Hepatocyte (in vitro differentiated cells): ENCODE data around the gene SPTBN5. TPM values are rescaled to one million over a fixed set of nuclear protein-coding genes. Genes with fewer than 3 reads are reported as not detected.

ENCODE experiments used
- DNase-seq: peaks from one replicate; pipeline ENCODE4 v3.0.0-alpha.2; 2016; ENCODE audit warnings: low spot score
- H2AFZ ChIP-seq: fragments of 200-600 bp; sonication (generic); 2 replicates; pipeline ENCODE4 v1.6.0; 2016; ENCODE audit warnings: antibody characterized with exemption, mild to moderate bottlenecking
- H3K27ac ChIP-seq: fragments of 200-600 bp; sonication (generic); 2 replicates; pipeline ENCODE4 v1.5.1; 2016; ENCODE audit warnings: mild to moderate bottlenecking
- H3K27me3 ChIP-seq: fragments of 200-600 bp; sonication (generic); 2 replicates; pipeline ENCODE4 v1.6.1; 2016
- H3K36me3 ChIP-seq: fragments of 200-600 bp; sonication (generic); replicated peaks from 2 replicates; pipeline ENCODE4 v1.5.1; 2016; ENCODE audit warnings: low read depth; ENCODE audit not compliant: insufficient read depth
- H3K4me1 ChIP-seq: fragments of 200-600 bp; sonication (generic); 2 replicates; pipeline ENCODE4 v1.5.1; 2016; ENCODE audit warnings: mild to moderate bottlenecking, moderate library complexity; ENCODE audit not compliant: insufficient read depth
- H3K4me2 ChIP-seq: fragments of 200-600 bp; sonication (generic); 2 replicates; pipeline ENCODE4 v1.6.0; 2016
- H3K4me3 ChIP-seq: fragments of 200-600 bp; sonication (generic); 2 replicates; pipeline ENCODE4 v1.5.1; 2016; ENCODE audit warnings: mild to moderate bottlenecking
- H3K79me2 ChIP-seq: fragments of 200-600 bp; sonication (generic); 2 replicates; pipeline ENCODE4 v1.6.0; 2017; ENCODE audit warnings: mild to moderate bottlenecking
- H3K9me2 ChIP-seq: fragments of 200-600 bp; sonication (generic); replicated peaks from 2 replicates; pipeline ENCODE4 v1.6.0; 2017; ENCODE audit warnings: mild to moderate bottlenecking; ENCODE audit not compliant: insufficient read depth
- H3K9me3 ChIP-seq: fragments of 200-600 bp; sonication (generic); 2 replicates; pipeline ENCODE4 v1.5.1; 2016; ENCODE audit warnings: low read depth, mild to moderate bottlenecking
- H4K20me1 ChIP-seq: fragments of 200-600 bp; sonication (generic); 2 replicates; pipeline ENCODE4 v1.6.0; 2016; ENCODE audit warnings: mild to moderate bottlenecking; ENCODE audit not compliant: insufficient read depth, poor library complexity, severe bottlenecking
- EZH2 ChIP-seq: fragments of 200-600 bp; sonication (generic); IDR thresholded peaks from 2 replicates; pipeline ENCODE4 v1.6.1; 2016; ENCODE audit warnings: antibody characterized with exemption, mild to moderate bottlenecking, borderline replicate concordance
- EZH2phosphoT487 ChIP-seq: fragments of 200-600 bp; sonication (generic); IDR thresholded peaks from one replicate; pipeline ENCODE4 v1.6.1; 2018; ENCODE audit warnings: antibody characterized with exemption, mild to moderate bottlenecking, low read depth, moderate library complexity; ENCODE audit not compliant: unreplicated experiment, severe bottlenecking
- WGBS: methylation state at CpG from one replicate; pipeline ENCODE4 v1.1.6; 2016; ENCODE audit warnings: low lambda C conversion rate; ENCODE audit errors: missing lambda C conversion rate; 5-methylcytosine and 5-hydroxymethylcytosine counted together
- polyA plus RNA-seq: library from polyadenylated mRNA; unstranded; fragments of >200 nt; fragmentation: Nextera tagmentation; extraction: Ambion mirVana; gene quantifications from 2 replicates; pipeline ENCODE4 v1.2.1, GENCODE V29; 2016
- total RNA-seq: library from RNA; depleted of rRNA; stranded (reverse); fragments of >200 nt; gene quantifications from 2 replicates; pipeline ENCODE4 v1.2.3, GENCODE V29; 2014
- TF ChIP-seq, protein P1 (sequence below): fragments of 200-600 bp; sonication (generic); IDR thresholded peaks from 2 replicates; pipeline ENCODE4 v1.5.1; 2016; ENCODE audit warnings: antibody characterized with exemption, mild to moderate bottlenecking; ENCODE audit not compliant: poor library complexity

SPTBN5 gene
- total and polyA plus RNA-seq, 2 experiments from 2014 or later: 1.7 to 1.9 TPM

DNA sequence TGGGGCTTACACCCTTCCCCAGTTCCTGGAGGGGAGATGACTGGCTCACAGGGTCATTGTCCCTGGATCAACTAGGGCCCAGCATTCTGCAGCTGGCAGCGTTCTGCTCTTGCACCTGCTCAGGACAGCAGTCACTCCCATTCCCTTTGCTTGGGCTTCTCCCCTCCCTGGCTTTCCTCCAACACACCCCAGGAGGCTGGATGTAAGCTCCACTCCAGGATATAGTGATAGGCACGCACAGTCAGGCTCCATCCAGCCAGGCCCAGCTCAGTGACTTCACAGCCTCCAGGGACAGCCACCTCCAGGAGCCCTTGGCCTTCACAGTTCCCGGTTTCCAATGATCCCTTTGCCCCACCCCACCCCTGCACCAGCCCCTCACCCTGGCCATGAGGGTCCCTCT, 1.9 kb downstream of the SPTBN5 start:
- 100% methylated on average over 2 of the region's 3 CpGs for WGBS
- Histone ChIP-seq H2AFZ (no peak overlapping the region), H3K27me3 (no peaks in the 10 kb centered on the region), H3K27ac (no peak overlapping the region), H3K4me1 (peaks cover 11% of the 10 kb centered on the region), H3K4me2 (no peak overlapping the region), H3K9me3 (no peaks in the 10 kb centered on the region), H3K9me2 (no peaks in the 10 kb centered on the region), H3K4me3 (no peak overlapping the region), H3K79me2 (no peaks in the 10 kb centered on the region), H3K36me3 (no peaks in the 10 kb centered on the region), H4K20me1 (no peaks in the 10 kb centered on the region)
- DNase-seq: no peak
- TF ChIP-seq, protein P1, sequence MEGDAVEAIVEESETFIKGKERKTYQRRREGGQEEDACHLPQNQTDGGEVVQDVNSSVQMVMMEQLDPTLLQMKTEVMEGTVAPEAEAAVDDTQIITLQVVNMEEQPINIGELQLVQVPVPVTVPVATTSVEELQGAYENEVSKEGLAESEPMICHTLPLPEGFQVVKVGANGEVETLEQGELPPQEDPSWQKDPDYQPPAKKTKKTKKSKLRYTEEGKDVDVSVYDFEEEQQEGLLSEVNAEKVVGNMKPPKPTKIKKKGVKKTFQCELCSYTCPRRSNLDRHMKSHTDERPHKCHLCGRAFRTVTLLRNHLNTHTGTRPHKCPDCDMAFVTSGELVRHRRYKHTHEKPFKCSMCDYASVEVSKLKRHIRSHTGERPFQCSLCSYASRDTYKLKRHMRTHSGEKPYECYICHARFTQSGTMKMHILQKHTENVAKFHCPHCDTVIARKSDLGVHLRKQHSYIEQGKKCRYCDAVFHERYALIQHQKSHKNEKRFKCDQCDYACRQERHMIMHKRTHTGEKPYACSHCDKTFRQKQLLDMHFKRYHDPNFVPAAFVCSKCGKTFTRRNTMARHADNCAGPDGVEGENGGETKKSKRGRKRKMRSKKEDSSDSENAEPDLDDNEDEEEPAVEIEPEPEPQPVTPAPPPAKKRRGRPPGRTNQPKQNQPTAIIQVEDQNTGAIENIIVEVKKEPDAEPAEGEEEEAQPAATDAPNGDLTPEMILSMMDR: no peak
- no peak for TF ChIP-seq EZH2
- no peak for TF ChIP-seq EZH2phosphoT487

DNA sequence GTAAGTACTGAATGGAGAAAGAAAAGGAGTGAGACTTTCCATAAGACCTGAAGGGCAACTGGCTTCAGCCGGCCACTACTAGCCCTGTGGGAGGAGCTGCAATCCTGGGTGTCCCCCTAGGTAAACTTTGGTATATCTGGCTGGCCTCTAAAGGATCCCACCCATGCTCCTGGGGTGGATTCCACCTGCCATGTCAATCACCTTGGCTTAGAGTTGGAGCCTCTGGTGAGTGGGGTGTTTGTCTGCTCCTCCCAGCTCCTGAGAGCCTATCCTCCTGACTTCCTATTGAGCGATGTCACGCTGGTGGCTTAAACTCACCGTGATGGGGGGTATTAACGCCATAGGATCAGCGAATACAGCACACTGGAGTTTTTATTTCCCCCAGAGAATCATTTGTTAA, 2.6 kb downstream of the SPTBN5 start:
- TF ChIP-seq EZH2phosphoT487 (no peak), EZH2 (no peak)
- TF ChIP-seq, protein P1: no peak
- Histone ChIP-seq H2AFZ (no peak overlapping the region), H3K4me3 (no peak overlapping the region), H3K9me3 (no peaks in the 10 kb centered on the region), H3K27ac (no peak overlapping the region), H3K27me3 (no peaks in the 10 kb centered on the region), H3K4me2 (no peak overlapping the region), H3K9me2 (no peaks in the 10 kb centered on the region), H4K20me1 (no peaks in the 10 kb centered on the region), H3K4me1 (peaks cover 11% of the 10 kb centered on the region), H3K79me2 (no peaks in the 10 kb centered on the region), H3K36me3 (no peaks in the 10 kb centered on the region)
- 77% methylated on average over 6 of the region's 6 CpGs for WGBS
- no peak for DNase-seq

DNA sequence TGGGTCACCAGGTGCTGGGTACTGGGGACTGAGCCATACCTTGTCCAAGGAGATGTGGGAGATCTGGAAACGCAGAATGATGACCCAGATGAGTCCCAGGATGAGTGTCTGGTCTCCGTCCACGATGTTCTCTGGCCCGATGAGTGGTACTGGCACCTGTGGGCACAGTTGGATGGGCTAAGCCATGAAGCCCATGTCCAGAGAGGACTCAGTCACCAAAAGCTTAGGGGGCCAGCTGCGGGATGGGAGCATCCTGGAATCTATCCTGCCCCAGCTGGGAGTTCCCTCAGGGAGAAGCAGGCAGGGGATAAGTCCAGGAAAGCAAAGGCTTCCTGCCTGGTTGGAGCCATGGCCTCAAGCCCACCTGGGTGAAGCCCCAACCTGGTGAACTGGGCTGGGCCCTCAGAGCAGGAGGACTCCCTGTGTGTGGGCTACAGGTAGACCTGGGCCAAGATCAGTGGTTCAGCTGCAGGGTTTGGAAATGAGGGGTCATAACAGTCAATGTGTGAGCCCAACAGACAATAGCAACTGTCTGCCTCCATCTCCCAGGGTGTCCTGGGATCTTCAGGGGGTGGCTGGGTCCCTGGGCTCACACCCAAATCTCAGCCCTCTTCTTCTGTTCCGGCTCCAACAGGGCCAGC, 3.7 kb downstream of the SPTBN5 start:
- TF ChIP-seq EZH2 (no peak), EZH2phosphoT487 (no peak)
- TF ChIP-seq, protein P1: no peak
- no peaks in the 10 kb centered on the region for H3K27me3 ChIP-seq
- no peak for DNase-seq
- H3K4me2 ChIP-seq: no peak overlapping the region
- peaks cover 11% of the 10 kb centered on the region for H3K4me1 ChIP-seq
- WGBS: 90% methylated on average over 6 of the region's 6 CpGs
- no peaks in the 10 kb centered on the region for H4K20me1 ChIP-seq
- H2AFZ ChIP-seq: no peak overlapping the region
- H3K27ac ChIP-seq: no peak overlapping the region
- no peak overlapping the region for H3K4me3 ChIP-seq
- no peaks in the 10 kb centered on the region for H3K9me3 ChIP-seq
- no peaks in the 10 kb centered on the region for H3K9me2 ChIP-seq
- no peaks in the 10 kb centered on the region for H3K36me3 ChIP-seq
- no peaks in the 10 kb centered on the region for H3K79me2 ChIP-seq
